T follicular helper cell (primary cell): ENCODE measurements around the gene CMKLR1.

Experiments used
- DNase-seq: peaks from one replicate; pipeline ENCODE4 v3.0.0-alpha.2; 2020; ENCODE audit warnings: low read depth

The CMKLR1 gene

GRCh38 chr12:108301346-108301745, 37.8 kb downstream of the CMKLR1 start:
- DNase-seq, result no peak

GRCh38 chr12:108299980-108300696, 39.0 kb downstream of the CMKLR1 start:
- DNase-seq, result no peak

GRCh38 chr12:108299516-108299915, 39.6 kb downstream of the CMKLR1 start:
- no peak for DNase-seq

GRCh38 chr12:108298761-108299275, 40.3 kb downstream of the CMKLR1 start:
- DNase-seq, result no peak

- no peak for DNase-seq
Measured at GRCh38 chr12:108297895-108298760, 41.0 kb downstream of the CMKLR1 start.

GRCh38 chr12:108297424-108297823, 41.7 kb downstream of the CMKLR1 start:
- no peak for DNase-seq

GRCh38 chr12:108296945-108297344, 42.2 kb downstream of the CMKLR1 start:
- DNase-seq, result no peak

- no peak for DNase-seq
Measured at GRCh38 chr12:108295641-108296040, 43.5 kb downstream of the CMKLR1 start.

- DNase-seq, result no peak
Measured at GRCh38 chr12:108289350-108290161, 49.6 kb downstream of the CMKLR1 start.

- no peak for DNase-seq
Measured at GRCh38 chr12:108287227-108287626, 51.9 kb downstream of the CMKLR1 start.

- no peak for DNase-seq
Measured at GRCh38 chr12:108285016-108285415, 54.1 kb downstream of the CMKLR1 start.

- DNase-seq, result no peak
Measured at GRCh38 chr12:108284163-108284562, 54.9 kb downstream of the CMKLR1 start.

- no peak for DNase-seq
Measured at GRCh38 chr12:108282676-108283075, 56.4 kb downstream of the CMKLR1 start.

- DNase-seq, result no peak
Measured at GRCh38 chr12:108282160-108282559, 57.0 kb downstream of the CMKLR1 start.

GRCh38 chr12:108277613-108278012, 61.5 kb downstream of the CMKLR1 start:
- no peak for DNase-seq

GRCh38 chr12:108273217-108273616, 65.9 kb downstream of the CMKLR1 start:
- no peak for DNase-seq

GRCh38 chr12:108271951-108272872, 66.9 kb downstream of the CMKLR1 start:
- no peak for DNase-seq

- no peak for DNase-seq
Measured at GRCh38 chr12:108270849-108271143, 68.3 kb downstream of the CMKLR1 start.

- DNase-seq, result no peak
Measured at GRCh38 chr12:108270035-108270848, 68.9 kb downstream of the CMKLR1 start.

GRCh38 chr12:108269224-108269623, 69.9 kb downstream of the CMKLR1 start:
- DNase-seq, result no peak
